22Rv1 (cell line): ENCODE measurements around the gene PBX3.

Source experiments
- H3K27ac ChIP-seq: fragments of 450-650 bp; 2 replicates; pipeline ENCODE4 v1.5.1; 2017
- ZFX ChIP-seq: fragments of 450-650 bp; IDR thresholded peaks from 2 replicates; pipeline ENCODE4 v1.6.1; 2017; ENCODE audit warnings: antibody characterized with exemption, borderline replicate concordance
- TF ChIP-seq, protein P1 (sequence below): fragments of 450-650 bp; IDR thresholded peaks from 2 replicates; pipeline ENCODE4 v1.5.1; 2017; ENCODE audit warnings: mild to moderate bottlenecking

PBX3 gene

GRCh38 chr9:125782718-125783117 is 35.5 kb downstream of the PBX3 start:
- H3K27ac ChIP-seq: no peak overlapping the region
- TF ChIP-seq, protein P1, sequence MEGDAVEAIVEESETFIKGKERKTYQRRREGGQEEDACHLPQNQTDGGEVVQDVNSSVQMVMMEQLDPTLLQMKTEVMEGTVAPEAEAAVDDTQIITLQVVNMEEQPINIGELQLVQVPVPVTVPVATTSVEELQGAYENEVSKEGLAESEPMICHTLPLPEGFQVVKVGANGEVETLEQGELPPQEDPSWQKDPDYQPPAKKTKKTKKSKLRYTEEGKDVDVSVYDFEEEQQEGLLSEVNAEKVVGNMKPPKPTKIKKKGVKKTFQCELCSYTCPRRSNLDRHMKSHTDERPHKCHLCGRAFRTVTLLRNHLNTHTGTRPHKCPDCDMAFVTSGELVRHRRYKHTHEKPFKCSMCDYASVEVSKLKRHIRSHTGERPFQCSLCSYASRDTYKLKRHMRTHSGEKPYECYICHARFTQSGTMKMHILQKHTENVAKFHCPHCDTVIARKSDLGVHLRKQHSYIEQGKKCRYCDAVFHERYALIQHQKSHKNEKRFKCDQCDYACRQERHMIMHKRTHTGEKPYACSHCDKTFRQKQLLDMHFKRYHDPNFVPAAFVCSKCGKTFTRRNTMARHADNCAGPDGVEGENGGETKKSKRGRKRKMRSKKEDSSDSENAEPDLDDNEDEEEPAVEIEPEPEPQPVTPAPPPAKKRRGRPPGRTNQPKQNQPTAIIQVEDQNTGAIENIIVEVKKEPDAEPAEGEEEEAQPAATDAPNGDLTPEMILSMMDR: no peak
- no peak for TF ChIP-seq ZFX

- no peak overlapping the region for H3K27ac ChIP-seq
- TF ChIP-seq, protein P1: no peak
- no peak for TF ChIP-seq ZFX
Observed at GRCh38 chr9:125784286-125785049, 37.3 kb downstream of the PBX3 start.

GRCh38 chr9:125785248-125785751 is 38.1 kb downstream of the PBX3 start:
- H3K27ac ChIP-seq: no peak overlapping the region
- TF ChIP-seq, protein P1: no peak
- TF ChIP-seq ZFX: no peak

GRCh38 chr9:125787715-125788114 is 40.5 kb downstream of the PBX3 start:
- TF ChIP-seq, protein P1: no peak
- no peak for TF ChIP-seq ZFX
- no peak overlapping the region for H3K27ac ChIP-seq

- no peak overlapping the region for H3K27ac ChIP-seq
- TF ChIP-seq ZFX: no peak
Observed at GRCh38 chr9:125789196-125789595, 42.0 kb downstream of the PBX3 start.

DNA sequence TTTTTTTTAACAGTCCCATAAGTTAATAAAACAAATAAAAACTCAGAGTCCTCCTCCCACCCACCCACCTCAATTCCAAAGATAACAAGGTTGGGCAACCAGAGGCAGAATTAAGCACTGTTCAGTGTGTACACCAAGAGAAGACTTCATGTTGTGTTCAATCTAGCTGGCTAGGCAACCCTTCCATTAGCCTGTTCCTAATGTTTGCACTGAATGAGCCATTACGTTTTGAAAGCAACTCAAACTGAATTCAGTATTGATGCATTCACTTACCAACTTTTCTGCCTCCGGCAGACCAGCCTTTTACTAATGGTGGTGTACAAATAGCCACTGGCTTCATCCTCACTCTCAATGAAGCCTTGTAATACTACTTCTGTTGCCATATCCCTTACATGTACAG is 47.5 kb downstream of the PBX3 start:
- TF ChIP-seq, protein P1: no peak
- TF ChIP-seq ZFX: no peak
- H3K27ac ChIP-seq: no peak overlapping the region; the same call in 1 of the 2 replicates

- TF ChIP-seq, protein P1: no peak
- TF ChIP-seq ZFX: no peak
- H3K27ac ChIP-seq: peak overlapping the region; percentile 31
Observed at GRCh38 chr9:125795970-125796596, 48.9 kb downstream of the PBX3 start.
